Keratinocyte (primary cell): ENCODE results near the gene RAB43. TPM values are rescaled to one million over a fixed set of nuclear protein-coding genes. Genes with fewer than 3 reads are reported as not detected.
A peak's percentile ranks its signal among the peaks of the same experiment; 100 is the strongest.
"Not testable (repeated sequence)": the region's sequence is repeated elsewhere in the genome, so short reads cannot be mapped to it uniquely, and the experiment has no call there.

Experiments
- DNase-seq: peaks from one replicate; pipeline ENCODE4 v3.0.0-alpha.2; 2011; ENCODE audit warnings: low read depth, missing footprints, low spot score
- FAIRE-seq: peaks from 2 replicates; lab custom pipeline; 2011; peaks lifted over from hg19 to GRCh38; lab: Jason Lieb, UNC
- H2AFZ ChIP-seq: 2 replicates; pipeline ENCODE4 v1.6.0; 2012; ENCODE audit warnings: low read length, control low read depth, inconsistent platforms; ENCODE audit not compliant: control insufficient read depth
- H3K27ac ChIP-seq: 2 replicates; pipeline ENCODE4 v1.5.1; 2011; ENCODE audit warnings: low read length; ENCODE audit not compliant: control insufficient read depth, insufficient read depth
- H3K27me3 ChIP-seq: 3 replicates; pipeline ENCODE4 v1.6.0; 2011; ENCODE audit warnings: low read length; ENCODE audit not compliant: control insufficient read depth, insufficient read depth; ENCODE audit errors: extremely low read depth
- H3K36me3 ChIP-seq, 2 experiments: 2 replicates in 1 of 2; 3 replicates in 1 of 2; pipeline ENCODE4 v1.5.1; 2011; ENCODE audit warnings: low read length in 2 of 2, mild to moderate bottlenecking in 1 of 2; ENCODE audit not compliant: control insufficient read depth in 2 of 2, insufficient read depth in 2 of 2; ENCODE audit errors: extremely low read depth in 1 of 2
- H3K4me1 ChIP-seq: 3 replicates; pipeline ENCODE4 v1.5.1; 2011; ENCODE audit warnings: low read length; ENCODE audit not compliant: control insufficient read depth, insufficient read depth; ENCODE audit errors: extremely low read depth
- H3K4me2 ChIP-seq: 3 replicates; pipeline ENCODE4 v1.6.0; 2011; ENCODE audit warnings: low read depth, low read length; ENCODE audit not compliant: control insufficient read depth, insufficient read depth; ENCODE audit errors: extremely low read depth
- H3K4me3 ChIP-seq, 3 experiments: fragments of 200-600 bp in 1 of 3; sonication (generic) in 1 of 3; 2 replicates in 2 of 3; 3 replicates in 1 of 3; pipeline ENCODE4 v1.5.1; 2011 to 2016; ENCODE audit warnings: low read length in 3 of 3, mild to moderate bottlenecking in 3 of 3, control low read depth in 2 of 3, inconsistent platforms in 1 of 3, low read depth in 1 of 3, mixed read lengths in 1 of 3, mixed run types in 1 of 3, moderate library complexity in 1 of 3; ENCODE audit not compliant: control insufficient read depth in 2 of 3, insufficient read depth in 2 of 3; ENCODE audit errors: extremely low read depth in 1 of 3
- H3K79me2 ChIP-seq: 2 replicates; pipeline ENCODE4 v1.6.0; 2012; ENCODE audit warnings: low read length; ENCODE audit not compliant: control insufficient read depth, insufficient read depth
- H3K9ac ChIP-seq: 3 replicates; pipeline ENCODE4 v1.6.0; 2011; ENCODE audit warnings: low read length; ENCODE audit not compliant: control insufficient read depth, insufficient read depth; ENCODE audit errors: extremely low read depth
- H3K9me1 ChIP-seq: 3 replicates; pipeline ENCODE4 v1.6.0; 2011; ENCODE audit warnings: low read length; ENCODE audit not compliant: control insufficient read depth, insufficient read depth; ENCODE audit errors: extremely low read depth
- H3K9me3 ChIP-seq: 2 replicates; pipeline ENCODE4 v1.5.1; 2012; ENCODE audit warnings: low read depth, low read length; ENCODE audit not compliant: control insufficient read depth
- H4K20me1 ChIP-seq: 3 replicates; pipeline ENCODE4 v1.6.0; 2011; ENCODE audit warnings: low read length; ENCODE audit not compliant: control insufficient read depth, insufficient read depth; ENCODE audit errors: extremely low read depth
- CTCF ChIP-seq, 3 experiments: IDR thresholded peaks in 1 of 3; conservative IDR thresholded peaks in 1 of 3; optimal IDR thresholded peaks in 1 of 3; 2 replicates in 2 of 3; 3 replicates in 1 of 3; pipeline versions ENCODE3 to v1.5.1; 2011; ENCODE audit warnings: low read length in 3 of 3, mild to moderate bottlenecking in 3 of 3, moderate library complexity in 2 of 3, control low read depth in 1 of 3, inconsistent platforms in 1 of 3; ENCODE audit not compliant: insufficient read depth in 2 of 3; ENCODE audit errors: extremely low read depth in 1 of 3
- EZH2 ChIP-seq: IDR thresholded peaks from one replicate; pipeline ENCODE4 v1.6.1; 2012; ENCODE audit warnings: inconsistent platforms, mild to moderate bottlenecking, low read length, moderate library complexity
- dilution Hi-C: fragments of 300-500 bp; cut with MboI; formaldehyde crosslinking; loops from one replicate; pipeline ENCODE4 v1.7.0; 2020; ENCODE audit warnings: low sequenced_read_pairs; ENCODE audit not compliant: extremely low pct_ligation_motif_present
- polyA minus RNA-seq, 3 experiments: library from RNA; depleted of rRNA, polyadenylated mRNA; stranded (reverse); fragments of >200 nt; gene quantifications; 1 replicate in 1 of 3; 2 replicates in 1 of 3; 3 replicates in 1 of 3; pipeline ENCODE4 v1.2.3, GENCODE V29; 2011
- polyA plus RNA-seq, 5 experiments: library from polyadenylated mRNA; depleted of rRNA in 3 of 5; stranded (reverse) in 3 of 5; stranded (forward) in 1 of 5; unstranded in 1 of 5; fragments of >200 nt; gene quantifications; 1 replicate in 1 of 5; 2 replicates in 3 of 5; 3 replicates in 1 of 5; pipeline versions ENCODE4 v1.2.1 to v1.2.3, GENCODE V29; 2011 to 2012; ENCODE audit warnings: missing spikeins in 2 of 5, low read depth in 1 of 5, low replicate concordance in 1 of 5

The RAB43 gene
- polyA plus RNA-seq: 8.1 to 12.4 TPM (median 12.3 TPM) in 3 replicates
- polyA plus RNA-seq (2011; ENCODE audit: low read depth): 0.91 TPM
- 5.9 and 15.7 TPM in 2 replicates for polyA plus RNA-seq (2011; cell fraction: cytosol; rRNA removed)
- polyA plus RNA-seq (2011; cell fraction: nucleus; rRNA removed): 16.5 and 25.3 TPM in 2 replicates
- polyA plus RNA-seq (2012; ENCODE audit: low replicate concordance): 4.6 and 20.7 TPM in 2 replicates
- 13.8 to 33.9 TPM (median 14.7 TPM) in 3 replicates for polyA minus RNA-seq
- 15.0 TPM for polyA minus RNA-seq (2011; cell fraction: cytosol; rRNA and poly(A)+ RNA removed)
- polyA minus RNA-seq (2011; cell fraction: nucleus; rRNA and poly(A)+ RNA removed): 13.9 and 14.2 TPM in 2 replicates

GRCh38 chr3:129121792-129122411, at the start of gene RAB43:
TSS of gene RAB43 (minus strand) at chr3:129121804. CDS start at chr3:129121489, 315 bp downstream.
- no peaks in the 10 kb centered on the region for H3K9me3 ChIP-seq
- no peak for TF ChIP-seq CTCF (optimal IDR thresholded peaks at IDR 0.05 in 1 of 3, IDR thresholded peaks at IDR 0.05 in 1 of 3, conservative IDR thresholded peaks at IDR 0.05 in 1 of 3; ENCODE audit: extremely low read depth in 1 of 3, insufficient read depth in 2 of 3, low read length in 3 of 3)
- TF ChIP-seq EZH2: no peak
- H3K27ac ChIP-seq: peak within 1 kb of the TSS; percentile 96
- peaks cover 7% of the 10 kb centered on the region for H4K20me1 ChIP-seq
- FAIRE-seq: no peak
- H3K27me3 ChIP-seq: no peaks in the 10 kb centered on the region
- H2AFZ ChIP-seq: peak within 1 kb of the TSS; percentile 76
- peak within 1 kb of the TSS; percentile 97 for H3K4me2 ChIP-seq
- H3K79me2 ChIP-seq: peaks cover 33% of the 10 kb centered on the region
- peak; percentile 56 for DNase-seq
- H3K36me3 ChIP-seq: peaks cover 6 to 10% of the 10 kb centered on the region in 2 experiments
- peak within 1 kb of the TSS; percentile 83 for H3K9ac ChIP-seq
- dilution Hi-C loops: no loop called here
- peak within 1 kb of the TSS; percentile 56 to 90 (median 61) for H3K4me3 ChIP-seq
- peaks cover 25% of the 10 kb centered on the region for H3K4me1 ChIP-seq
- no peaks in the 10 kb centered on the region for H3K9me1 ChIP-seq

GRCh38 chr3:129166579-129167332, 45.2 kb upstream of the RAB43 start:
- peaks cover 11% of the 10 kb centered on the region for H3K4me1 ChIP-seq
- peaks cover 21 to 41% of the 10 kb centered on the region in 2 experiments for H3K36me3 ChIP-seq
- no peak overlapping the region for H3K27ac ChIP-seq
- no peaks in the 10 kb centered on the region for H3K9me3 ChIP-seq
- H3K4me3 ChIP-seq: no peak overlapping the region
- no peaks in the 10 kb centered on the region for H3K27me3 ChIP-seq
- no peak overlapping the region for H3K9ac ChIP-seq
- FAIRE-seq (no peak), DNase-seq (no peak)
- peaks cover 27% of the 10 kb centered on the region for H3K79me2 ChIP-seq
- dilution Hi-C loops: no loop called here
- TF ChIP-seq CTCF (optimal IDR thresholded peaks at IDR 0.05 in 1 of 3, IDR thresholded peaks at IDR 0.05 in 1 of 3, conservative IDR thresholded peaks at IDR 0.05 in 1 of 3; ENCODE audit: extremely low read depth in 1 of 3, insufficient read depth in 2 of 3, low read length in 3 of 3) (no peak), EZH2 (no peak)
- H2AFZ ChIP-seq: no peak overlapping the region
- no peak overlapping the region for H3K4me2 ChIP-seq
- H3K9me1 ChIP-seq: no peaks in the 10 kb centered on the region
- H4K20me1 ChIP-seq: peaks cover 8% of the 10 kb centered on the region

GRCh38 chr3:129165594-129165993, 44.0 kb upstream of the RAB43 start:
- Histone ChIP-seq H3K79me2 (peaks cover 17% of the 10 kb centered on the region), H3K4me1 (peaks cover 12% of the 10 kb centered on the region), H3K36me3 (peaks cover 14 to 31% of the 10 kb centered on the region in 2 experiments)
- H3K4me2 ChIP-seq, H3K27ac ChIP-seq, H3K9me3 ChIP-seq, H3K9ac ChIP-seq, H3K27me3 ChIP-seq, H3K4me3 ChIP-seq, dilution Hi-C loops, FAIRE-seq, H3K9me1 ChIP-seq, H4K20me1 ChIP-seq, DNase-seq, H2AFZ ChIP-seq: not testable (repeated sequence)
